ENCODE measurements around the gene RAP2A. TPM values are rescaled to one million over a fixed set of nuclear protein-coding genes. Genes with fewer than 3 reads are reported as not detected.
A peak's percentile ranks its signal among the peaks of the same experiment; 100 is the strongest.

RAP2A gene
- 18.4 TPM for polyA plus RNA-seq (2013, experiment 1 of 2; ENCODE audit: insufficient read length)
- polyA plus RNA-seq (2013, experiment 2 of 2; ENCODE audit: insufficient read length), result 20.5 TPM

- peak; percentile 94 for DNase-seq
These were observed at the start of gene RAP2A for GRCh38 chr13:97433727-97434396. TSS of gene RAP2A (plus strand) at chr13:97434169. CDS start at chr13:97434471, 302 bp downstream.

DNA sequence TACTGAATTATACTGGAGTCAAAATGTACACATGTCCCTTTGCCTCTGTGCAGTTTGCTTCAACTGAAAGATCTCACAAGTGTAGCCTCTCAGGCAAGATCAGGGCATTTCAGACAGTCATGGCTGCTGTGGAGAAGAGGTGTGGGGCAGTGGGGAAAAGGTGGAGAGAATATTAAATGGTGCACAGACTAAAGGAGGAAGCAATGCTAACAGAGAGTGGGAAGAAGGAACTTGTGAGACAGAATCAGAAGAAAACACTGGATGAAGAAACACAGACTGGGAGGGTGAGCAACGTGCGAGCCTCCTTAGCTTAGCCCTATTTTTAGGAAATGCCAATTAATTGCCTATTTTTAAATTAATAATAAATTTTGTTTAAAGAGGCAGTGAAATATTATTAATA lies 49.6 kb upstream of the RAP2A start:
- DNase-seq, result no peak

GRCh38 chr13:97385146-97385545 lies 48.8 kb upstream of the RAP2A start:
- peak; percentile 60 for DNase-seq

- DNase-seq, result peak; percentile 19
These were observed 48.1 kb upstream of the RAP2A start for GRCh38 chr13:97385854-97386253.

GRCh38 chr13:97386801-97387484 lies 47.0 kb upstream of the RAP2A start:
- peak; percentile 33 for DNase-seq

DNA sequence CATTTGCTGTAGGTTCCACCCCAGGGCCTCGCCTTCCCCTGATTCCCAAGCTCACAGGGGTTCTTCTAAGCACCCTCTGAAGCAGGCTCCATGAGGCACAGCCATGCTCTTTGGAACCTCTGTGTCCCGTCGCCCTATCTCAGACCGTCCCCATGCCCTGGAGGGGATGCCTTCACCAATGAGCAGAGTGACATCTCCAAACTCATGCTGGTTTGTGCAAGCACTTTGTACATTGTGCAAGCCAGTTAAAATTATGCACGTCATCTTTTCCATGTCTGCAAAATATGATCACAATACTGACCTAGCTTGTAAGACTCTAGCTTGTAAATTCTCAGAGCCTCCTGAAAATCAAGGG lies 46.5 kb upstream of the RAP2A start:
- no peak for DNase-seq

GRCh38 chr13:97387890-97388289 lies 46.1 kb upstream of the RAP2A start:
- no peak for DNase-seq

GRCh38 chr13:97388373-97388772 lies 45.6 kb upstream of the RAP2A start:
- DNase-seq, result no peak

GRCh38 chr13:97390941-97391600 lies 42.9 kb upstream of the RAP2A start:
- peak; percentile 64 for DNase-seq

GRCh38 chr13:97392020-97392419 lies 41.9 kb upstream of the RAP2A start:
- no peak for DNase-seq

GRCh38 chr13:97394542-97394941 lies 39.4 kb upstream of the RAP2A start:
- DNase-seq, result no peak

DNA sequence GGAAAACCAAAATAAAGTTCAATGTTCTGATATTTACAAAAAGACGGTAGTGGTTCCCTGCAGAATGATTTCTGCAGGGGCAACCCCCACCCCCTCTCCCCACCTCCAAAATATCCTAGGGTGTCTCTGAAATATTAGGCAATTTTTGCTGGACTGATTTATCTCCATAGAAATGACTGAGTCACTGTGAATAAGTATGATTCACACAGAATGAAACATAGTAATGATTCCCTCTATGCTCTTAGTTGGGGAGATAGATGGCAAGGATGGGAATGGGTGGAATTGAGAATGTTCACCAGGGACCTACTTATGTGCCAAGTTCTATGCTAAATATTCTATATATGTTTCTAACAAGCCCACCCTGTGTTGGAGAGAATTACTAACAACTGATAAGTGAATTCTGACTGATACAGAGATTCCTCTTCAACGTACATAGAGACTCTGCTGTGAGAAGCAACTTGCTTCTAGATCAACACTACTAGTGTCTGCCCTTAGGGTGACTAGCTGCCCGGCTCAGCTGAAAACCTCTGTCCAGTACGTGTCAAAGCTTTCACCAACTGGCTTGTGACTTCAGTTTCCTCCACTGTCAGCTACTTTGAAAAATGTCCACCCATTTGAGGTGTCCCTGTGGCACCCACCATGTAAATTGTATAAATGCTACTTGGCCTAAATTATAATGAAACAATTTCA lies 38.4 kb upstream of the RAP2A start:
- peak; percentile 58 for DNase-seq

- no peak for DNase-seq
These were observed 36.7 kb upstream of the RAP2A start for GRCh38 chr13:97397267-97397666.

DNA sequence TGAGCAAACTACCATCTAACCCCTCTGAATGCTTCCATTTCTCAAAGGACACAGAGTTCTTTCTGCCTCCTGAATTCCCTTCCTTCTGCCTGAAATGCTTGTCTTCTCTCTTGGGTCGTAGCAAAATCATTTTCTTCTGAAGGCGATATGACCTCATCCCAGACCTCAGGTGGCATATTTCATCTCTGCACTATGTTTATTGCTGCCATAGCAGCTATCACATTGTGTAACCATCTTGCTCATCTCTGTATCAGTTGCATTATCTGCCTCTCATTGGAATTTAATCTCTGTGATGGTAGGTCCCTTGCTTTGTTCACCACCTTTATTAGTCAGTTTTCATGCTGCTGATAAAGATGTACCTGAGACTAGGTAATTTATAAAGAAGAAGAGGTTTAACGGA lies 32.5 kb upstream of the RAP2A start:
- no peak for DNase-seq

- DNase-seq, result peak; percentile 33
These were observed 29.8 kb upstream of the RAP2A start for GRCh38 chr13:97403893-97404750.

- DNase-seq, result no peak
These were observed 26.4 kb upstream of the RAP2A start for GRCh38 chr13:97407540-97407939.

DNA sequence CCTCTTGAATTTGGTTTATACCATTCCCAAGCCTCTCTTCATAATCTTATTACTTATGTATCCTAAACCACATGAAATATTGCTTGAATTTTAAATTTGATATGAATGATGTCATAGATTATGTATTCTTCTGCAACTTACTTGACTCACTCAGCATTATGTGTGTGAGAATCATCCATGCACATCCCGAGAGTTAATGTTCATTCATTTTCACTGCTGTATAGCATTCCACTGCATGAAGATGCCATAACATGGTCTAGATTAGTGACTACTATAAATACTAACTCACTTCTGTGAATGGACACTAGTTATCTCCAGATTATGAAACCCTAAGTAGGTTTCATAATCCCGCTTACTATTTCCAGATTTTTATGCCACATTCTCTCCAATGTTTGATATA lies 25.0 kb upstream of the RAP2A start:
- no peak for DNase-seq

DNA sequence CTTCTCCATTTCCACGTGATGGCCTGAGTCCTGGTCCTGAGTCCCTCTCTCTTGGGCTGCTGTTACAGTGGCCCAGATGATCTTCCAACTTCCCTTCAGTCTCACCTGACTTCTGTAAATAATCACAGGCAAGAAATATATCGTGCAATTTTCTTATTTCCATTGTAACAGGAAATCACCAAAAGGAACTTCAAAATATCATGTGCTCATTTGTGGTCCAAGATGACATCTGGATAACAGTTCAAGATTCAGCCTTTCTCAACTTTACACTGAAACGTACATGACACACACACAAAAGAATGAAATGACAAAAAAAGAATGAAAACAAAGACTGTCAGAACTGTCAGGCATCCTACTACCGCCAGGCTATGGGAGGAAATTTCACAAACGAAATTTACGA lies 22.0 kb upstream of the RAP2A start:
- peak; percentile 12 for DNase-seq

- no peak for DNase-seq
These were observed 20.3 kb upstream of the RAP2A start for GRCh38 chr13:97413694-97414093.

DNA sequence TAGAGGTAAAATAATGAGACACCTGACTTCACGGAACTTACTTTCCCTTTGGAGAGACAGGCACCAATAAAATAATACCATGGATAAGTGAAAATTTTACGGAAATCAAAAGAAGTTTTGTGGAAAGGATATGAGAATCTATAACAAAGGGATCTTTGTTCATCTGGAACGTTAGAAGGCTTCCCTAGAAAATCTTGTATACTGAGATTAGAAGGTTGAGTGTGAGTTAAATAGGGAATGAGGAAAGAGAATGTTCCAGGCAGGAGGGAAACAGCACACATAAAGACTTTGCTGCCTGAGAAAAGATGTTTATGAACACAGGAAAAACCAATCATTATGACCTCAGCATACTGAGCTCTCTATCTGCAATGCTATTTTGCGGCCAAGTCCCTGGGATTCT lies 19.6 kb upstream of the RAP2A start:
- no peak for DNase-seq

DNA sequence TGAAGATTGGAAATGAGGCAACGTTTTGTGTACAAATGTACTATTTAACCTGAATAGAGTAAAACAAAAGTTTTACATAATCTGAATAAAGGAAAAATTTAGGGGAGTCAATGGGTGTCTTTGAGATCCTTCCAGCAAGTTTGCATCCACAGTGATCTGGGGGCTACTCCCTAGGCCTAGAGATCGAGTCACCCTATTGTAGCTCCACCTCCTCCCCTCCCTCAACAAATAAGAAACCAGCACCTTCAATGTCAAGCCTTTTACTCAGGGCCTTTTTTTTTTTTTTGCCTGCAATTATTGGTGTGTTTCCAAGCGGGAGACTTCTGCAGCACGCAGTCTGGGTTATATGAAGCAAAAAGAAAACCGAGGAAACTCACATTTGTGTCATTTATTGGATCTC lies 16.3 kb upstream of the RAP2A start:
- no peak for DNase-seq
